Hypothalamus (tissue), 51 donors: Measurements from ENCODE around the gene SFXN5.
A peak's percentile ranks its signal among the peaks of the same experiment; 100 is the strongest.

Experiments used
- DNase-seq, 51 donors: peaks; one replicate each; lab custom pipeline; 2025; lab: John Stamatoyannopoulos, UW

The SFXN5 gene

GRCh38 chr2:72961036-72961720 is 110.3 kb downstream of the SFXN5 start:
- no peak for DNase-seq

GRCh38 chr2:72959995-72960981 is 111.2 kb downstream of the SFXN5 start:
- DNase-seq, result no peak

GRCh38 chr2:72959554-72959953 is 112.0 kb downstream of the SFXN5 start:
- DNase-seq, result no peak

- no peak for DNase-seq
Measured at GRCh38 chr2:72958542-72959385, 112.7 kb downstream of the SFXN5 start.

- DNase-seq, result peak in 1 of 51 donors; percentile 6
Measured at GRCh38 chr2:72956936-72957335, 114.6 kb downstream of the SFXN5 start.

GRCh38 chr2:72956050-72956395 is 115.5 kb downstream of the SFXN5 start:
- DNase-seq, result no peak

- no peak for DNase-seq
Measured at GRCh38 chr2:72955228-72956049, 116.1 kb downstream of the SFXN5 start.

- no peak for DNase-seq
Measured at GRCh38 chr2:72954376-72955227, 116.9 kb downstream of the SFXN5 start.

- no peak for DNase-seq
Measured at GRCh38 chr2:72953976-72954375, 117.5 kb downstream of the SFXN5 start.

- no peak for DNase-seq
Measured at GRCh38 chr2:72953528-72953927, 118.0 kb downstream of the SFXN5 start.

GRCh38 chr2:72952961-72953360 is 118.6 kb downstream of the SFXN5 start:
- DNase-seq, result no peak

GRCh38 chr2:72952110-72952823 is 119.2 kb downstream of the SFXN5 start:
- no peak for DNase-seq

GRCh38 chr2:72951303-72952095 is 120.0 kb downstream of the SFXN5 start:
- no peak for DNase-seq

- no peak for DNase-seq
Measured at GRCh38 chr2:72950558-72951255, 120.8 kb downstream of the SFXN5 start.

GRCh38 chr2:72949642-72950041 is 121.9 kb downstream of the SFXN5 start:
- DNase-seq, result peak in 1 of 51 donors; percentile 62

- no peak for DNase-seq
Measured at GRCh38 chr2:72949045-72949444, 122.5 kb downstream of the SFXN5 start.
